GM21717 (cell line): ENCODE data around the gene PITPNM3.

Experiments used
- ATAC-seq: cut with Tn5 transposase; IDR thresholded peaks from one replicate; pipeline ENCODE4 v1.9.1; 2021; ENCODE audit warnings: mild to moderate bottlenecking, moderate library complexity; ENCODE audit not compliant: unreplicated experiment

Gene PITPNM3

DNA sequence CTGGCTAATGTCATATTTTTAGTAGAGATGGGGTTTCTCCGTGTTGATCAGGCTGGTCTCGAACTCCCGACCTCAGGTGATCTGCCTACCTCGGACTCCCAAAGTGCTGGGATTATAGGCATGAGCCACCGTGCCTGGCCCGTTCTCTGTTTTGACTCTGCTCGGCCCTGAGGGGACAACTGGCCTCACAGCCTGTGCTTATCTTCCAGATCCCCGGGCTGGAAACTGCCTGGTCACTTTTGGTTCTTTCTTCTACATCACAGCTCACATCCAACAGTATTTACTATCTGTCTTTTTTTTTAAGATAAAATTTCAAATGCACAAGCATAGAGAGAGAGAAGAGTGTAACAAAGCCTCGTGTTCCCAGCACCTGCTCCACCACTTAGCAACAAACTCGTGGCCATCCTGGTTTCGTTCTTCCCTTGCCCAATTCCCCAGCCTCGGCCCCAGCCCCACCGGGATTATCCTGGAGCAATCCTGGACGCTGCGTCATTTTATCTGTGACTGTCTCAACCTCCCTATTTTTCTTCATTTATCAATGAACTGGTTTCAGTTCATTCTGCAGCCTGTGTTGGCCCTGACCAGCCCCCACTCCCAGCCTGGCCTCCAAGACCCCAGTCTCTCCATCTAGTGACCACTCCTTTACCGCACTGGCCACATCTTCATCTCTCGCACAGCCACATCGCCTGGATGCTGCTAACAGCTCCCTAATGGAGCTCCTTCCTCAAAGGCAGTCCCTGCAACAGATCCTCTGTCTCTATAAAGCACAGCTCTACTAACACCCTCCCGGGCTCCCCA lies 91.0 kb downstream of the PITPNM3 start:
- ATAC-seq = no peak

- ATAC-seq = no peak
Measured at GRCh38 chr17:6464446-6465041, 91.8 kb downstream of the PITPNM3 start.

DNA sequence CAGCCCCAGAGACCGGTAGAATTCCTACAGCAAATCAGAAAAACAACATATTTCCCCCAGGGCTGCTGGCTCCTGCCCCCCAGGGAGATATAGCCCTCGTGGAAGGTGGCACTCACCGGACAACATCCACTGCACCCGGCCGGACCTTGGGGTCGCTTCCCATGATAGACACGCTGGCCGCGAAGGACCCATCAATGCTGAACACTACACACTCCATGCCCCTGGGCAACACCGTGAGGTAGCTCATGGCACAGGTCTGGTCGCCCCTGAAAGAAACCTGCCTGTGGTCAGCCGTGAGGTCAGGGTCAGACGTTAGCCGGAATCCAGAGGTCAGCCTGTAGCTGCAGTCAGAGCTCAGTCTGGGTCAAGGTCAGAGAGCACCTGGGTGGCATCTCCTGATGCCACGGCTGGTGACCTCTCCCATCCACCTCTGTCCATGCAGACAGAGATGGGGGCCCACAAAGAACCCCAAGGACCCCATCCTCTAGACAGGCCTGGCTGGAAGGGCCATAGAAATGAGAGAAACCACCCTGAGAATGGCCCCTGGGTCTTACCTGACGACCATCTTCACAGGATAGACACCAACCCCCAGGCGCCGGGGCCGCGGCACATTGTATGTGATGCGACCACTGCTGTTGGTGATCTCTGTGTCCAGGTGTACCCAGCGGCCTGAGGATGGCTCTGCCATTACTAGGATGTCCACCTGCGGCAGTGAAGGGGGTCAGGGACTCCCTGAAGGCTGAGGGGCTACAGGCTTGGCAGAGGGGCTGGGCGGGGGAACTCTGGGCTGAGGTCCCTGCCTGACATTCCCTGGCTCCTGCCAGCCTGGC lies 92.5 kb downstream of the PITPNM3 start:
- no peak for ATAC-seq

DNA sequence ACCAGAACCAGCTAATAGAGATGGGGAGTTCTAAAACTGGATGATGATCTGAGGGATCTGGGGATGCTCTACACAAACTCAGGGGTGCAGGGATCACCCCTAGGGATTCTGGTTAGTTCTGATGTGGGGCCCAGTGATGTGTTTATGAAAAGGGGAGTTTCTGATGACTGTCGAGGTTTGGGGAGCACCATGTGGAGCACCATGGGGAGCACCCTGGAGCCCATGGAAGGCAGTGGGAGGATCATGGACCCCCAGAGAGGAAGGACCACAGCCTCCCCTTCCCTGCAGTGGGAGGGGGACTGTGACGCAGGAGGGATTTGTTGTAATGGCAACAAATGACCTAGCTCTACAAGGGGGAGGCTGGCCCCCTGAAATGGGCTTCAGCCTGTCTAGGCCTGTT lies 93.7 kb downstream of the PITPNM3 start:
- no peak for ATAC-seq

- ATAC-seq = no peak
Measured at GRCh38 chr17:6461792-6462524, 94.4 kb downstream of the PITPNM3 start.

DNA sequence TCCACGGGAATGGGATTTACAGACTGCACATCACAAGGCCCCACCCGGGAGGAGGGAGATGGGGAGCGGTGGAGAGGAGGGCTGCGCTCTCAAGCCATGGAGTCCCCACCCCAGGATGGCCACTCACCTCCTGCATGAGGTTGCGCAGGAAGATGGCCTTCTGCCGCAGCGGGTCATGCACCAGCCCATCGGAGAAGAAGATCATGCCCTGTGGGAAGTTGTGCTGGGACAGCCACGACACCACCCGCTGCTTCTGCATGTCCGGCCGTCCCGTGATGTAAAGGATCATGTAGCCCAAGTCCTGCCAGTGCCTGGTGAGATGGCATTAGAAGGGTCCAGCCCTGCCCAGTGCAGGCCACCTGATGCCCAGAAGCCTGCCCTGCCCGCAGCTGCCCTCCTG lies 95.1 kb downstream of the PITPNM3 start:
- ATAC-seq = no peak

- ATAC-seq = no peak
Measured at GRCh38 chr17:6460531-6461161, 95.7 kb downstream of the PITPNM3 start.

GRCh38 chr17:6458460-6458950 lies 97.8 kb downstream of the PITPNM3 start:
- ATAC-seq = no peak

- ATAC-seq = no peak
Measured at GRCh38 chr17:6457688-6458459, 98.5 kb downstream of the PITPNM3 start.

DNA sequence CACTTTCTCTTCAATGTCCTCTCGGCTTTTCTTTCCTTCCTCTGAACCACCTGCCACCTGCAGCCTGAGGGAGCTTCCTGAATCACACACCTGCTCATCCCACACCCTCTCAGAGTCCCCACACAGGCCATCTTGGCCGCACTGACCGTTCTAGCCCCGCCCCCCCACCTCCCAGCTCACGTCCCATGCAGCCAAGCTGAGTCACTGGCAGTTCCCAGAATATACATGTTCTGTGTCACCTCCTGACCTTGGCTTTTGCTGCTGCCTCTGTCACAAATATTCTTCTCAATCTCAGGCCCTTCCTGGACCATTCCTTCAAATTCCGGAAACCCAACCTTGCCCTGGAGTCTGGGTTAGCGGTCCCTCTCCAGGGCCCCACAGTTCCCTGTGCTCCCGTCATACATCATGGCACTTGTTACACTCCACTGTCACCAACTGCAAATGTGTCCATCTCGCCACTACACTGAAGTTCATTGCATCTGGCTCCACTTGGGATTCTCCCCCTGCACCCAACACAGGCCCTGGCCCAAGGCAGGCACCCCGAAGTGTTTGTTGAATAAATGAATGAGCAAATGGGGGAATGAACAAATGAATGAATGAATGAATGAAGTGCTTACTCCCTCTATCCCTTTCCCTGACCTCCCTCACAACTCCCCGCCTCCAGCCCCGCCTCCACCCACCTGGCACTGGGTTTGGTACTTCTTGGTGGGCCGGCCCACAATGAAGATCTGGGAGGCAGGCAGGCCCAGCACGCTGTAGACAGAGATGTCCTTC lies 99.3 kb downstream of the PITPNM3 start:
- ATAC-seq = no peak

GRCh38 chr17:6456321-6456720 lies 100.0 kb downstream of the PITPNM3 start:
- ATAC-seq = no peak

DNA sequence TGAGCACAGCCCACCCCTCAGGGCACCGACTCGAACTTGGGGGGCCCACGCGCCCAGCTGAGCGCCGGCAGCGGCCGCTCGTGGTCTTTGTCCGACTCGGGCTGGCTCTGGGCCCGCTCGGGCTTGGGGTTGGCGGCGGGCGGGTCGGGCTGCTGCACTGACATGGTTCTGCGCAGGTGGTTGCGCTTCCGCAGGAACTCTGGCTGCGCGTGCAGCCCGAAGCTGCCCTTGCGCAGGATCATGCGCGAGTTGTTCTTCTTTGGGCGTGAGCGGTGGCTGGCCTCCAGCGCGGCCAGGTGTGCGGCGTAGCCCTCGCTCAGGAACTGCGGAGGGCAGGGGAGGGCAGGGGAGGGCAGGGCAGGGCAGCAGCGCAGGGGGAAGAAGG lies 101.0 kb downstream of the PITPNM3 start:
- no peak for ATAC-seq

GRCh38 chr17:6454495-6455320 lies 101.6 kb downstream of the PITPNM3 start:
- ATAC-seq = no peak

DNA sequence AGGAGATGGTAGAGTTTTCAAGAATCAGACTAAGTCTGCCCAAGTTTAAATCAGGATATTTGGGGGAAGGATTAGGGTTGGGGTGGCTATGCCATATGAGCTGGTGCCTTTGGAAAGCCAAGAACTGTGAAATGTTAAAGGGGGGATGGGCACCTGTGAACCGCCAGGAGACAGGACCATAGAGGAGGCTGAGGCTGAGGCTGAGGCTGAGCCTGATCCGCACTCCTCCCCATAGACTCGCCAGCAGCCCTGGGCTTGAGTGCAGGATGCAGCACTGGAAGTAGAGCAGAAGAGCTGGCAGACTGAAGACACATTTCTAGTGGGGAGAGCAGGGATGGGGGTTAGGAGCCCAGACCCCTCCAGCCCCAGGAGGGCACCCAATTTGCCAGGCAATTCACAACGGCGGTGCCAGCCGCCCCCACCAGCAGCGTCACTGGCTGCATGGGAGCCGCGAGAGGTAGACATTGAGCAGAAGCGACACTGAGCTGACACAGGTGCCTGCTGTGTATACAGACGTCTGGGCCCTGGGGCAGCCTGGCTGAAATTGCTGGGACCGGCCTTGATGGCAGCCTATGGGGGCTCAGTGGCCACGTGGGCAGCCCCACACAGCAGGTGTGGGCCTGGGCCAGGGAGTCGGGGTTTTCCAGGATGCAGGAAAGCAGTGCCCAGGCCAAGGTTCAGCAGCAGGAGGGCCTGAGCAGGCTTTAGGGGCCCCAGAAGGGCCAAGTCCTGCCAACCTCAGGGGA lies 102.9 kb downstream of the PITPNM3 start:
- ATAC-seq = no peak

DNA sequence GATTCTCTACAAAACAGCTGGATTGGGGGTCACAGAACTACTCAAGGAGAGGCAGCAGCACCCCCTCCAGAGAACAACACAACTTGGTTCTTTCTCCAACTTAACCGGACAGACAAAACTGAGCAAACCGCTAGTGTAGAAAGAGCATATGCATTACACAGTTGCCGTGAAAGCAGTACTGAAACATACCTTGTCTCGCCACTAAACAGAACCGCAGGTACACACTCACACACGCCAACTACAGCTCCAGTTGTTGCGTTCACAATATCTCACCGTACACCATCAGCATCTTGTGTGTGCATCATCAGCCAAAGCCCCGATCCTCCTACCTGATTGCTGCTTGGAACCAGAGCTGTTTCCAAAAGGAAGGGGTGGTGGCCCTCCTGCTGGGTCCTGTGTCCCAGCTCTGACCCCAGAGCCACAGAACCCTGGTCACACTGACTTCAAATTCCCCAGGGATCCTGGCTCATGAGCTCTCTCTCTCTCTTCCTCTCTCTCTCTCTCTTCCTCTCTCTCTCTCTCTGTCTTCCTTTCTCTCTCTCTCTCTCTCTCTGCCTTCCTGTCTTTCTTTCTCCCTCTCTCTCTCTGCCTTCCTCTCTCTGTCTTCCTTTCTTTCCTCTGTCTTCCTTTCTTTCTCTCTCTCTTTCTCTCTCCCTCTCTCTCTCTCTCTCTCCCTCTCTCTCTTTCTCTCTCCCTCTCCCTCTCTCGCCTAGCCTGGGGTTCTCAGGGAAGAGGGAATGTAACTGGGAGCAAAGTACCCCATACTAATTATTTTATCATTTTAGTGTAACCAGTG lies 103.7 kb downstream of the PITPNM3 start:
- no peak for ATAC-seq
